NOMO-1 treated with dmso at 0.1 percent for 144 hours (cell line): Measurements from ENCODE around the gene JAKMIP2.

Source experiments
- DNase-seq: peaks from one replicate; lab custom pipeline; 2025; ENCODE audit not compliant: unreplicated experiment; lab: John Stamatoyannopoulos, UW

The JAKMIP2 gene

DNA sequence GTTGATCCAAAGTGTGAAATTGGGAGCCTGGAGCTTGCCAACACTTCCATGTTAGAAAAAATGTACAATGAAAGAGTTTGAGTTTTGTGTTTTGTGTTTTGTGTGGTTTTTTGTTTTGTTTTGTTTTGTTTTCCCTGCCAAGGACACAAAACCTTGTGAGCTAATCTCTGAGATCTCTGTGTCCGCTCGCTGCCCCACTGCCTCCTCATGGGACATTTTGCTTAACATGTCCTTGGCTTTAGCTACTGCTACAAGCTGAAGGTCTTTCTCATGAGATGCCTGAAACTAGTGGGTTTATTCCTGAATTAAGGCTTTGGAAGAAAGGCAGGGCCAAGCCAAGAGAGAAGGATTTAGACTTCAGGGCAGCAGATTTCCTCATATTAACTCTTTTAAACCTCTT lies 7.3 kb upstream of the JAKMIP2 start:
- no peak for DNase-seq

DNA sequence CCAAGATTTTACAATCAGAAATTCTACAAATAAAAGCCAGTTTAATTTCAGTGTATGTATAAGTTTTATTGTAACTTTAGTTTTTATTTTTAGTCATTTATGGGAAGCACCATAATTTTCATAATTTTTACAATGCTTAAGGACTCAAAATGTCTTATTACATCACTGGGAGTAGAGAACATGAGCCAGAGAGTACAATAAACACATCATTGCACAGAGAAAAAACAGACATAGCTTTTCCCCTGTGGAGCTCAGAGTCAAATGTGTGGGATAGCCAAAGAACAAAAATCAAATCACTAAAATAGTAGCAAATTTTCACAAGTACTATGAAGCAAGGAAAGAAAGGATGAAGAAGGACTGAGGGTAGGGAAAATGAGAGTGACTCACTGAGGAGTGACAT lies 5.5 kb upstream of the JAKMIP2 start:
- DNase-seq = no peak

DNA sequence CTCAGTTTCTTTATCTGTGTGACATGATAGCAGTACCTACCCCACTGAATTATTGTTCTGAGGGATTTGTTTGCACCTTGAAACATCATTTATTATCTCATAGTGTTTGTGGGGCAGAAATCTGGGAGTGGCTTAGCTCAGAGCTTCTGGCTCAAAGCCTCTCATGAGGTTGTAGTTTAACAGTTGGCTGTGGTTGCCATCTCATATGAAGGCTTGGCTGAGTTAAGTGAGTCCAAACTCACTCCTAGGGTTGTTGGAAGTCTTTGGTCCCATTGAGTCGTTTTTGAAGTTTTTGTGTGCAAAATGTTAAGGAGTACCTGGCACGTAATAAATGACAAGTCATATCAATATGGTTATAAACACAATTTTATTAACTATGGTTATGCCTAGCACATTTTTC lies 3.6 kb upstream of the JAKMIP2 start:
- no peak for DNase-seq

- DNase-seq = no peak
Observed at GRCh38 chr5:147784146-147784987, 1.8 kb upstream of the JAKMIP2 start.

- DNase-seq = no peak
Observed at GRCh38 chr5:147780924-147781573, 1.5 kb downstream of the JAKMIP2 start.

DNA sequence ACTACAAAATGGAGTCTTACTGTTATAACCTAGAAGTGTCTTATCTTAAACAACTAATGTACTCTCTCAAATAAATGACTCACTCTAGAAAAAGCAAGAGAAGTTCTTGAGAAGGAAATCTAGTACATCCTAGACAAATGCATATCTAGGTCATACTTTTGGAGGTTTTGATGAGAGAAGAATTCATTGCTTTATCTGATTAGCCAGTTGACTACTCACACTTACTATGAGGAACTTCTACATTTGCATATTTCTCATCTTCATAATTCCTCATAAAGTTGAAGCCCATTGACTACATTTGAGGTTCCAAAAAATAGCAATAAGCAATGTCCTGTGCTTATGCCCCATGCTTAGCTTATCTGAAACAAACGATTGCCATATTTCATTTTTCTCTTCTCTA lies 2.8 kb downstream of the JAKMIP2 start:
- no peak for DNase-seq

- no peak for DNase-seq
Observed at GRCh38 chr5:147776989-147777388, 5.5 kb downstream of the JAKMIP2 start.

DNA sequence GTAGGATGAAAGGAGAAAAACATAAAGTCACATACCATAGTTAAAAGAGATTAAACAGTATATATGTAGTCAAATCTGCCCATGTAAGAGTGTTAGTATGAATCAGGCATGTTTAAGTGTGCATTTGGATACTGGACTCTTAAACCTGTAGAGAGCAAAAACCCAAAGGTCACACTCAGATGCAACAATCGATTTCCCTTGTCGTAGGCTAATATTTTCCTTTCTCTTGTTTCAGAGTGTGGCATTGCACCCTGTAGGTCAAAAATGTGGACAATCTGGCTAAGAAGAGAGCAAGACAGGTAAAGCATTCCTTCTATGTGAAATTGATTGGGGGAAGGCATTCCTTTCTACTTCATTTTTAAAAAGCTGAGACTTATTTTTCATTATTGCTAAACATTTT lies 8.9 kb downstream of the JAKMIP2 start:
- DNase-seq = no peak

GRCh38 chr5:147773139-147773538 lies 9.4 kb downstream of the JAKMIP2 start:
- no peak for DNase-seq

DNA sequence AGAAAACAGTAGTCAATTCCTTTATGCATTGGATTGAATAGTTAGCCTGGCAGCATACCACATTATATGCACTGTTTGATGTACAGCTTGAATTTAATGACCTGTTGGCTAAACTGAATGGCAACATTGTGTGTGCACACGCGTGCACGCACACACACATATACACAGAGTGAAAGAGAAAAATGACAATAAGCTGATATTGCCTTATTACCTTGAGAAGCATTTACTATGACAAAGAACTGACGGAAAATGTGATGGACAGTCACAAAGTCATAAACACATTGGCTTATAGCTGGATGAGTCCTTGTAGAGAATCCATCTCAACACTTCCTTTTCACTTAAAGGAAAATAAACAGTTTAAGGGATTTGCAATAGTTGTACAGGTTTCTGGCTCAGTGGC lies 15.5 kb downstream of the JAKMIP2 start:
- DNase-seq = no peak

GRCh38 chr5:147763791-147764525 lies 18.6 kb downstream of the JAKMIP2 start:
- no peak for DNase-seq

DNA sequence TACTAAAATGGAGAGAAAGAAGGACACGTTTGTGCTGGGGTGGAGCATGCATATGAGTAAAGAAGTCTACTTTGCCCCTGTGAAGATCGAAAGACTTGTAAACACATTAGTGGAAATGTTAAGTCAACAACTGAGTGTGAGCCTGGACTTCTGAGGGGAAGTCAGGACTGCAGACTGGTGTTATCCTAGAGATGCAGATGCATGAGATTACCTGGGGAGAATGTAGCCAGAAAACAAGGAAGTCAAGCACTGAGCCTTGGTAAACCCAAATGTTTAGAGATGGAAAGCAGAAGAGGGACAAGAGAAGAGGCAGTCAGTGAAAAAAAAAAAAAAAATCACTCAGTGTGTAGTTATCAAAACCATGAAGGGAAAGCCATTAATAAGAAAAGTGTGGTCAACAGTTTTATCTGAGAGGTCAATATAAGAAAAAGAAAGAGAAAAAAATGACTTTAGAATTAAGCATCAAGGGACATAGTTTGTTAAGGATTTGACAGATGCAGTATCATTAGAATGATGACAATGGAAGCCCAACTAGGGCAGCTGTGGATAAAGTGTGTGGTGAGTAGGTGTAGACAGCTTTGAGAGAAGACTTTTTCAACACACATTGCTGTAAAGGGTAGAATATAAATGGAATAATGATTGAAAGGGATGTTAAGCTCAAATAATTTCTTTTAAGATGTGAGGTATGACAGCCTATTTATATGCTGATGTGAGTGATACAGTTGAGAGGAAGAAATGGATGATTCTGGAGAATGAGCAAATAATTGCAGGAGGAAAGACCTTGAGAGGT lies 22.2 kb downstream of the JAKMIP2 start:
- no peak for DNase-seq

DNA sequence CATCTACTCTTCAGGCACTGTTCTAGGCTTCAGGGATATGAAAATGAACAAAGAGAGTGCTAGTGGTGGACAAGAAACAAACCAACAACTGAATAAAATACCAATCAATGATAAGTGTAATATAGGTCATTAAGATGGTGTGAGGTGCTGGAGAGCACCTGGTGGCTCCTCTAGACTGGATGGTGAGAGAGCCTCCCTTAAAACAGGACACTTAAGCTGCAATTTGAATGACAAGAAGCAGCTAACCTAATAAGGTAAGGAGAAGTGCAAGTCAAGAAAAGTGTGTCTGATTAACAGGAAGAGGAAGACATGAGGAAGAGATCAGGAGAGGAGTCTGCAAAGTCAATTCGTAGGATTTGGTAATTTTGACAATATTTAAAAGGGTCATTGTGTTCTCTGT lies 23.1 kb downstream of the JAKMIP2 start:
- DNase-seq = no peak

GRCh38 chr5:147756566-147756965 lies 26.0 kb downstream of the JAKMIP2 start:
- no peak for DNase-seq

DNA sequence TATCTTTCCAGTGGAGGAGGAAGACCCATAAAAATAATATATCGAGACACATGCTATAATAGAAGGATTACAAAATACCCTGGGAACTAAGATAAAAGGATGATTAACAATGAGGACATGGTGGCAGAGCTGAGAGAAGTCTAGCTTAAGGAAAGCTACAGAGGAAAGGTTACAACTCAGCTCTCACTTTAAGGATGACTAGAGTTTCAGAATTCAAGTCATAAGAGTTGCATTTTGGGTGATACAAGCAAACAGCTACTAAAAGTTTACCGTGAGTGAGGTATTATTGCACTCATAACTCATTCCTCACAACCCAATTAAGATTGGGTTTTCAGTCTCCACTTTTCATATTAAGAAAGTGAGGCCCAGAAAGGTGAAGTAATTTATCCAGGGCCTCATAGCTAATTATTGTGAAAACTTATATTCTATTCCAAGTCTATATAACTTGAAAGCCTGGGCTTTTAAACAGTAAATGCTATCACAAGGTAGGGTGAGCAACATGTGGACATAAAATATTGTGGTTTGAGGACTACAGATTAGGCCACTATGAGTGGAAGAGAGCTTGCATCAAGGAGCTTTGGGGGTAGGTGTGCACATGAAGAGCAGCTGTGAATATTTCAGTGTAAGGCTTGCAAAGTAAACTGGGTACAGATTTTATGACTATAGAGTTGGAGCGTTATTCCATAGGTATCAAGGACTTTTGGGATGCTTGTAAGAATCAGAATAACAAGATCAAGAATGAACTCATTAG lies 28.0 kb downstream of the JAKMIP2 start:
- DNase-seq = no peak

DNA sequence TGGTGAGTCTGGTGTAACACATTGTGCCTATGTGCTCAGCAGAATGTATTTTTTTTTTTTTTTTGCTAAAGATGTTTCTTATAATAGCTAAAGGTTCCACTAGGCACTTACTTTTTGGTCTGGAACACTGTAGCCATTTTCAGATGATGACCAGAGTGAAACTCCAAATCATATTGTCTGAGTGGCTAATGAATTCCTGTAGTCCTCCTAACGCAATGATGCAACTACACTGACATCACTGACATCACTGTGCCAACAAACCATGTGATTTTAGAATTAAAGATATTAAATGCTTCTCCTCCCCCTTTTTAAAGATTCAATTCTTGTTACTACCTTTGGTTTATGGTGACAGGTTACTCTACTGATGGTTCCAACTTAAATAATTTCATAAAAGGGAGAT lies 28.8 kb downstream of the JAKMIP2 start:
- no peak for DNase-seq

DNA sequence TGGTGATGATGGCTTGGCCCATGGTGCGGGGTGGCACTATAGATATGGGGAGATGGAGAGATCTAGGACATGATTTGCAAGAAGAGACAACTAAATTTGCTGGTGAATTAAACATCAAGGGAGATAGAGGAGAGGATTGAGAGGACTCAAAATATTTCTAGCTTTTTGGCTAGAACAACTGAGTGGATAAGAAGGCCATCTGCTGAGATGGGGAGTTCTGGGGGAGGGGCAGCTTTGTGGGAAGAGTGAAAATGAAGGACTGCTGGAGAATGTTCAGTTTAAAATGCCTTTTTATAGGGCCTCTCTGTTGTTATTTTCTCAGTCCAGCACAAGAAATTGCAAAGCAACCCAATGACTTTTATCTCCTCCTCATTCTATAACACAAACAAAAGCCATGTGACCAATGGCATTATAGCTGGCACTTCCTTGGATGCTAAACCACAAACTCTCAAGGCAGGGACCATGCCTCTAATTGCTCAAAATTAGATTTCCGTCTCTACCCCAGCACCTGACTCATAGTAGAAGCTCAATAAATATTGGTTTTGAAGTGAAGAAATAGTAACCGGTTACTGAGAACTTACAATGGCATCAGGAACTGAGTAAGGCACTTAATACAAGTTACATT lies 29.8 kb downstream of the JAKMIP2 start:
- peak; percentile 44 for DNase-seq

GRCh38 chr5:147752033-147752432 lies 30.5 kb downstream of the JAKMIP2 start:
- no peak for DNase-seq

GRCh38 chr5:147751156-147751830 lies 31.2 kb downstream of the JAKMIP2 start:
- no peak for DNase-seq
